ENCODE data around the gene TGOLN2. TPM values are rescaled to one million over a fixed set of nuclear protein-coding genes. Genes with fewer than 3 reads are reported as not detected.
A peak's percentile ranks its signal among the peaks of the same experiment; 100 is the strongest.
"Not testable (repeated sequence)": the region's sequence is repeated elsewhere in the genome, so short reads cannot be mapped to it uniquely, and the experiment has no call there.

Gene TGOLN2
- total RNA-seq, 1 experiment from 2014 or later: 36.5 TPM

- no peak overlapping the region for H3K4me3 ChIP-seq
- no peaks in the 10 kb centered on the region for H3K27me3 ChIP-seq
- H3K9me3 ChIP-seq: no peaks in the 10 kb centered on the region
- H3K36me3 ChIP-seq: peaks cover 82% of the 10 kb centered on the region
- DNase-seq: no peak
Observed at GRCh38 chr2:85323351-85323987, 4.3 kb downstream of the TGOLN2 start.

- no peak for DNase-seq
- Histone ChIP-seq H3K4me3 (no peak overlapping the region), H3K36me3 (peaks cover 75% of the 10 kb centered on the region), H3K27me3 (no peaks in the 10 kb centered on the region), H3K9me3 (no peaks in the 10 kb centered on the region)
Observed at GRCh38 chr2:85319796-85320195, 8.0 kb downstream of the TGOLN2 start.

DNA sequence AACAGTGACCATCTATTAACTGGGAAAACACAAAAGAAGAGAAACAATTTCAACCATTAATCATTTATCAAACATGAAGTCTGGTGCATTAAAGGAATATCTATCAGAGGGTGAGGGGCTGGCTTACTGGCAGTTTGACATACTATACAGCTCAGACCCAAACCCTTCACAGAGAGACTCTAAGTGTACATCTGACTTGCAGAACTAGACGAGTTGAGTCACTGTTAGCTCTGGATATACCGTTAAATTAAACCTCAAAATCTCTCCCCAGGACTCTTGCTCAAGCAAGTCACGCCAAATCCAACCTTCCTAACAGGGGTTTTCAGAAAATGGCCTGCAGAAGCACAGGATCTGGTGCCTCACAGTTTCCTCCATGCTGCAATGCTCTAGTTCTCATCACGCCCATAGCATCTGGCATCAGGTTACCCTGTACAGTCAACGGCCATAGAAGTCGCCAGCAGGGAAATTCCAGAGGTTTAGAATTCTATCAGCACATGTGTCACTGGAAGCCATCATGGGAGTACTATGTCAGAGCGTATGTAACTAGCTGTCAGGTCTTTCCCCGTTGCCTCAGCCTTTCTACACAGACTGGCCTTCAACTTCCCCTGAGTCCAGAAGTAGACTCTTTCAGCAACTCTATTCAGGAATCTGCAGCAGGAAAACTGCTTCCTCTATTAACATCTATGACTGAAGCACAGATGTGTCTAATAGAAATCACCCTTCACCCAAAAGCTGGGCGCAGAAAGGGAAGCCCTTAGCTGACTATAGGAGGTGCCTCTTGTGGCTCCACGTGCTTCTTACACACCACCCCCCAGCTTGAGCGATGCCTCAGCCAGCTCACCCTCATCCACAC, 9.3 kb downstream of the TGOLN2 start:
- Histone ChIP-seq H3K9me3 (no peaks in the 10 kb centered on the region), H3K27me3 (no peaks in the 10 kb centered on the region), H3K36me3 (peaks cover 64% of the 10 kb centered on the region), H3K4me3 (no peak overlapping the region)
- DNase-seq: no peak

DNA sequence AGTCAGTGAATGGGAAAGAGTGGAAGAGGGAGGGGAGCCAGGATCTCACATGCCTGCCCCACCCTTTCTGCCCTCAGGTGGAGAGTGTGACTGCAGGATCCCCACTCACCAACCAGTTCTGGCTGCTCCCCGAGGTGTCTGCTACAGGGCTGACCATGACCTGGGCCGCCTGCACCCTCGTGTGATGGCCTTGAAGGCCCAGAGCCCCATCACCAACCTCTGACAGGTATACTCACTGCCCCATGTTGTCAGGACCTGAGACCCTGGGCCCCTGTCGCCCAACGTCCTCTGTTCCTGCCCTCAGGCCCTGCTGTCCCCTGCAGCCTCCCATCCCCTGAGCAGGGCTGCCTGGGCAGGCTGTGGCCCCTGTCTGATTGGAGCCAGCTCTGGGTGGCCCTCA, 11.9 kb downstream of the TGOLN2 start:
- not testable (repeated sequence) for DNase-seq, H3K9me3 ChIP-seq, H3K27me3 ChIP-seq, H3K4me3 ChIP-seq
- peaks cover 40% of the 10 kb centered on the region for H3K36me3 ChIP-seq

- Histone ChIP-seq H3K27me3 (no peaks in the 10 kb centered on the region), H3K9me3 (no peaks in the 10 kb centered on the region), H3K4me3 (no peak overlapping the region), H3K36me3 (peaks cover 29% of the 10 kb centered on the region)
- DNase-seq: no peak
Observed at GRCh38 chr2:85314884-85315242, 12.9 kb downstream of the TGOLN2 start.

- Histone ChIP-seq H3K9me3 (no peaks in the 10 kb centered on the region), H3K36me3 (peaks cover 11% of the 10 kb centered on the region), H3K27me3 (no peaks in the 10 kb centered on the region), H3K4me3 (no peak overlapping the region)
- peak; percentile 85 for DNase-seq
Observed at GRCh38 chr2:85312404-85312803, 15.4 kb downstream of the TGOLN2 start.

- H3K9me3 ChIP-seq: no peaks in the 10 kb centered on the region
- DNase-seq: no peak
- H3K36me3 ChIP-seq: peaks cover 2% of the 10 kb centered on the region; the same call in 1 of the 2 replicates
- no peak overlapping the region for H3K4me3 ChIP-seq
- H3K27me3 ChIP-seq: no peaks in the 10 kb centered on the region
Observed at GRCh38 chr2:85310330-85310729, 17.5 kb downstream of the TGOLN2 start.

- no peak overlapping the region for H3K4me3 ChIP-seq
- no peak for DNase-seq
- no peaks in the 10 kb centered on the region for H3K27me3 ChIP-seq
- H3K36me3 ChIP-seq: peaks cover 2% of the 10 kb centered on the region; the same call in 1 of the 2 replicates
- no peaks in the 10 kb centered on the region for H3K9me3 ChIP-seq
Observed at GRCh38 chr2:85309699-85310321, 18.0 kb downstream of the TGOLN2 start.

DNA sequence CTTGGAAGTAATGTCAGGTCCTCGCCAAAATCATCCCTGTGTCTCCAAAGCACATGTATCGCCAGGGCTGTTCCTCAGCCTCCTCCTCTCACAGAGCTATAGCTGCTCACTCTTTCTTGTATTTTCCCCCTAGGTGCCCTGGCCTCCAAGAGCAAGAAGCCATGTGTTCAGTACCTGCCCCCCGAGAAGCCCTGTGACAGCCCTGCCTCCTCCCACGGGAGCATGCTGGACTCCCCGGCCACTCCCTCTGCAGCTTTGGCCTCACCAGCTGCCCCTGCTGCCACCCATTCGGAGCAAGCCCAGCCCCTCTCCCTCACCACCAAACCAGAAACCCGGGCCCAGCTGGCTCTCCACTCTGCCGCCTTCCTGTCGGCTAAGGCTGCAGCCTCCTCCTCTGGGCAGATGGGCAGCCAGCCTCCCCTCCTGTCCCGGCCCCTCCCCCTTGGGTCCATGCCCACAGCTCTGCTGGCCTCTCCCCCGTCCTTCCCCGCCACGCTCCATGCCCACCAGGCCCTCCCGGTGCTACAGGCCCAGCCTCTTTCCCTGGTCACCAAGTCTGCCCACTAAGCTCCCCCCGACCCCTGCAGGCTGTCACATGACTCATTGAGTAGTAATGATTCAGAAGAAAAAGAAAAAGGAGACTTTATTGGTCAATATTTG, 18.8 kb downstream of the TGOLN2 start:
- DNase-seq: peak; percentile 86
- no peaks in the 10 kb centered on the region; the same call in 1 of the 2 replicates for H3K36me3 ChIP-seq
- H3K27me3 ChIP-seq: no peaks in the 10 kb centered on the region
- H3K9me3 ChIP-seq: no peaks in the 10 kb centered on the region
- no peak overlapping the region for H3K4me3 ChIP-seq

GRCh38 chr2:85308201-85308600, 19.6 kb downstream of the TGOLN2 start:
- Histone ChIP-seq H3K27me3 (no peaks in the 10 kb centered on the region), H3K9me3 (no peaks in the 10 kb centered on the region), H3K4me3 (no peak overlapping the region), H3K36me3 (no peaks in the 10 kb centered on the region; the same call in 1 of the 2 replicates)
- no peak for DNase-seq

- Histone ChIP-seq H3K9me3 (no peaks in the 10 kb centered on the region), H3K27me3 (no peaks in the 10 kb centered on the region), H3K36me3 (no peaks in the 10 kb centered on the region; the same call in 1 of the 2 replicates), H3K4me3 (no peak overlapping the region)
- no peak for DNase-seq
Observed at GRCh38 chr2:85307527-85307897, 20.3 kb downstream of the TGOLN2 start.

DNA sequence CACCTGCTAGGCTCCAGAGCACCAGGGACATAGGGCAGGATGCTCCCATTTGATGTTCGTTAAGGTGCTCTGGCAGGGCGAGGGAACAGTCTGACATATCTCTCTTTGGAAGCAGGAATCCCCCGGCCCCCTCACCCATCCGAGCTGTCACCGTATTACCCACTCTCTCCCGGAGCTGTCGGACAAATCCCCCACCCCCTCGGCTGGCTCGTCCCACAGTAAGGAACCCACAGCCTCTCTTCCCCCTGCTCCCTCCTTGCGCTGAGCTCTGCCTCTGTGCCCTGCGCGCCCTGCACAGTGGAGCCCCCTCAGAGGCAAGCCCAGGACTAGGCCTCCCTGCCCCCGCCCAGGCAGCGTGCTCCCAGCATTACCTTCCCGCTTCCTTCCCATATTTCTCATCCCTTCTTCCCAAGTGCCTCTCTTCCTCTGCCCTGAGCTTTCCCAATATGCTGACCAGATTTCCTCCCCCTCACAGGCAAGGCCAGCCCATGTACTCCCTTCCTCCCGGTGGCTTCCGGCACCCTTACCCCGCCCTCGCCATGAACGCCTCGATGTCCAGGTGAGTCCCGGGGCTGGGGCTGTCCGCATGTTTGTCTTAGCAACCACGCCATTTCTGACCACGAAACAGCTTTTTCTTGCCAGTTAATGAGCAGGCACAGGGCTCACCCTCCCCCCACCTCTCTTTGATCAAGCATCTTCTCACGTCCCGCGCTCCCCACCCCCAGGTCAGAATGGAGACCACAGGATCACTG, 23.8 kb downstream of the TGOLN2 start:
- Histone ChIP-seq H3K9me3 (no peaks in the 10 kb centered on the region), H3K27me3 (no peaks in the 10 kb centered on the region), H3K4me3 (no peak overlapping the region), H3K36me3 (no peaks in the 10 kb centered on the region; the same call in 1 of the 2 replicates)
- no peak for DNase-seq

- H3K9me3 ChIP-seq: no peaks in the 10 kb centered on the region
- no peak for DNase-seq
Observed at GRCh38 chr2:85302121-85302520, 25.7 kb downstream of the TGOLN2 start.

DNA sequence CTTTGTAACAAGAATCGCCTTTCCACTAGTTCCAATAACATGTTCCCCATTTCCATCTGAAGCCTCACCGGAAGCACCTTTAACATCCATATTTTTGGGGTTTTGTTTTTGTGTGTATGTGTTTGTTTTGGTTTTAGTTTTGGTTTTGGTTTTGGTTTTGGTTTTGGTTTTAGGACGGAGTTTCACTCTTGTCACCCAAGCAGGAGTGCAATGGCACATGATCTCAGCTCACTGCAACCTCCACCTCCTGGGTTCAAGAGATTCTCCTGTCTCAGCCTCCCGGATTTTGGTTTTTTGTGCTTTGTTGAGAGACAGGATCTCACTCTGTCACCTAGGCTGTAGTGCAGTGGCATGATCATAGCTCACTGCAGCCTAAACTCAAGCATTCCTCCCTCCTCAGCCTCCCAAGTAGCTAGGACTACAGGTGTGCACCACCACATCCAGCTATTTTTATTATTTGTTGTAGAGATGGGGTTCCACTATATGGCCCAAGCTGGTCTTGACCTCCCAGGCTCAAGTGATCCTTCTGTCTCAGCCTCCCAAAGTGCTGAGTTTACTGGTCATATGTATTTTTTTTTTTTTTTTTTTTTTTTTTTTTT, 36.3 kb downstream of the TGOLN2 start:
- no peaks in the 10 kb centered on the region for H3K27me3 ChIP-seq
- peak overlapping the region; percentile 17; the same call in 1 of the 2 replicates for H3K4me3 ChIP-seq
- no peak for DNase-seq
- H3K36me3 ChIP-seq: no peaks in the 10 kb centered on the region
- H3K9me3 ChIP-seq: no peaks in the 10 kb centered on the region

More at GRCh38 chr2:85302121-85302520, 25.7 kb downstream of the TGOLN2 start:
- Histone ChIP-seq H3K36me3 (no peaks in the 10 kb centered on the region), H3K27me3 (no peaks in the 10 kb centered on the region), H3K4me3 (no peak overlapping the region)

- Histone ChIP-seq H3K9me3 (no peaks in the 10 kb centered on the region), H3K27me3 (no peaks in the 10 kb centered on the region), H3K4me3 (no peak overlapping the region), H3K36me3 (no peaks in the 10 kb centered on the region)
- no peak for DNase-seq
Observed at GRCh38 chr2:85288244-85288725, 39.5 kb downstream of the TGOLN2 start.

DNA sequence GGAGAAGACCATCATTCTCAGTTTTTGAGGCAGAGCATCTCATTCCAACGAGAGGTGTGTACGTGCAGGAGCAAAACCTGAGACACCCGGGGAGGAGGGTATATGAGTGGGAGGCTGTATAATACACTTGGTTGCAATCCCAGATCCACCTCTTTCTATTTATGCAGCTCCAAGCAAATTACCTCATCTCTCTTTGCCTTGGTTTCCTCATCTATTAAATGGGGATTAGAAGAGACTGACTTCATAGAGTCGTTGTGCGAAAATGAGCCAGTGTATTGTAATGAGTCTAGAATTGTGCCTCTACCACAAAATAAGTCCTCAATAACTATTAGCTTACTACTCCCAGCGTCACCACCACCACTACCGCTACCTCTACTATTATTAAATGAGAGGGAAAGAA, 40.1 kb downstream of the TGOLN2 start:
- Histone ChIP-seq H3K36me3 (no peaks in the 10 kb centered on the region), H3K27me3 (no peaks in the 10 kb centered on the region), H3K4me3 (no peak overlapping the region), H3K9me3 (no peaks in the 10 kb centered on the region)
- no peak for DNase-seq
